PC-3 (cell line): Measurements from ENCODE around the gene CDK11A. TPM values are rescaled to one million over a fixed set of nuclear protein-coding genes. Genes with fewer than 3 reads are reported as not detected.

Source experiments
- ATAC-seq: fragments of 200-7000 bp; cut with Tn5 transposase; 2 replicates; pipeline ENCODE4 v1.9.1; 2020; ENCODE audit warnings: mild to moderate bottlenecking, moderate library complexity
- BruUV-seq: library from RNA; stranded (reverse); fragments of 400-500 nt; replicated peaks from 2 replicates; lab custom pipeline; 2021; lab: Mats Ljungman, UMichigan
- CTCF ChIA-PET: fragments of 300-600 bp; sonication (Branson Sonifier 250); formaldehyde crosslinking; loops from one replicate; lab custom pipeline; 2022; ENCODE audit warnings: antibody characterized with exemption; lab: Charles Lee
- POLR2A ChIA-PET: fragments of 300-600 bp; sonication (Branson Sonifier 250); formaldehyde crosslinking; loops from one replicate; lab custom pipeline; 2022; ENCODE audit warnings: antibody characterized with exemption; ENCODE audit not compliant: unreplicated experiment; lab: Charles Lee
- DNase-seq: peaks from one replicate; pipeline ENCODE4 v3.0.0-alpha.2; 2015
- H2AFZ ChIP-seq: fragments of 300-600 bp; sonication (generic); 2 replicates; pipeline ENCODE4 v1.6.0; 2016; ENCODE audit warnings: antibody characterized with exemption, low read length
- H3F3A ChIP-seq: fragments of 300-600 bp; sonication (generic); one replicate; pipeline ENCODE4 v1.6.0; 2017; ENCODE audit warnings: antibody characterized with exemption, low read length, control low read depth, mild to moderate bottlenecking; ENCODE audit not compliant: unreplicated experiment
- H3K27ac ChIP-seq: fragments of 300-600 bp; sonication (generic); 2 replicates; pipeline ENCODE4 v1.5.1; 2016; ENCODE audit warnings: mild to moderate bottlenecking, low read length
- H3K27me3 ChIP-seq: fragments of 300-600 bp; sonication (generic); 2 replicates; pipeline ENCODE4 v1.6.1; 2016; ENCODE audit warnings: low read length, mixed read lengths
- H3K36me3 ChIP-seq: fragments of 300-600 bp; sonication (generic); 2 replicates; pipeline ENCODE4 v1.6.1; 2016; ENCODE audit warnings: low read depth, mixed run types, low read length, mixed read lengths
- H3K4me1 ChIP-seq: fragments of 300-600 bp; sonication (generic); 2 replicates; pipeline ENCODE4 v1.5.1; 2016; ENCODE audit warnings: low read length; ENCODE audit not compliant: insufficient read depth
- H3K4me2 ChIP-seq: fragments of 300-600 bp; sonication (generic); 2 replicates; pipeline ENCODE4 v1.6.0; 2016; ENCODE audit warnings: low read length
- H3K4me3 ChIP-seq: fragments of 300-600 bp; sonication (generic); 2 replicates; pipeline ENCODE4 v1.5.1; 2016; ENCODE audit warnings: mild to moderate bottlenecking, low read length, mixed read lengths
- H3K79me2 ChIP-seq: fragments of 300-600 bp; sonication (generic); 2 replicates; pipeline ENCODE4 v1.6.1; 2017; ENCODE audit warnings: low read length, mixed read lengths
- H3K9ac ChIP-seq: fragments of 300-600 bp; sonication (generic); 2 replicates; pipeline ENCODE4 v1.6.0; 2016; ENCODE audit warnings: mild to moderate bottlenecking, low read length
- H3K9me2 ChIP-seq: fragments of 300-600 bp; sonication (generic); replicated peaks from 2 replicates; pipeline ENCODE4 v1.6.1; 2016; ENCODE audit warnings: mixed run types, low read length, mixed read lengths
- H3K9me3 ChIP-seq: fragments of 300-600 bp; sonication (generic); 2 replicates; pipeline ENCODE4 v1.6.1; 2016; ENCODE audit warnings: low read length, mixed read lengths
- H4K20me1 ChIP-seq: fragments of 300-600 bp; sonication (generic); 2 replicates; pipeline ENCODE4 v1.6.1; 2016; ENCODE audit warnings: low read length, mixed read lengths
- CTCF ChIP-seq: fragments of 300-600 bp; sonication (generic); conservative IDR thresholded peaks from 2 replicates; pipeline ENCODE4 v1.5.1; 2017; ENCODE audit warnings: antibody characterized with exemption, low read depth, mild to moderate bottlenecking, low read length
- EZH2 ChIP-seq: fragments of 300-600 bp; sonication (generic); IDR thresholded peaks from one replicate; pipeline ENCODE4 v1.6.1; 2017; ENCODE audit warnings: antibody characterized with exemption, mild to moderate bottlenecking, low read length; ENCODE audit not compliant: unreplicated experiment
- EZH2phosphoT487 ChIP-seq: fragments of 300-600 bp; sonication (generic); IDR thresholded peaks from 2 replicates; pipeline ENCODE4 v1.6.1; 2018; ENCODE audit warnings: mild to moderate bottlenecking, antibody characterized with exemption, low read length, borderline replicate concordance
- intact Hi-C: fragments of 100-400 bp; cut with micrococcal nuclease; formaldehyde crosslinking; loops from 2 replicates; pipeline ENCODE4 v1.9.0; 2023
- total RNA-seq: library from RNA; depleted of rRNA; stranded (reverse); fragments of >200 nt; gene quantifications from 2 replicates; pipeline ENCODE4 v1.2.3, GENCODE V29; 2014

Gene CDK11A
- total RNA-seq, 1 experiment from 2014 or later = 11.6 TPM

GRCh38 chr1:1760715-1761114 is 36.6 kb upstream of the CDK11A start:
- Histone ChIP-seq H3K27me3 (no peaks in the 10 kb centered on the region), H3K4me2 (no peak overlapping the region), H3K36me3 (peaks cover 63% of the 10 kb centered on the region), H4K20me1 (peaks cover 16% of the 10 kb centered on the region), H3K4me1 (peaks cover 45% of the 10 kb centered on the region), H3K9me3 (no peaks in the 10 kb centered on the region), H3K79me2 (peaks cover 72% of the 10 kb centered on the region), H3F3A (no peaks in the 10 kb centered on the region), H3K9ac (no peak overlapping the region), H3K9me2 (no peaks in the 10 kb centered on the region), H3K27ac (no peak overlapping the region), H2AFZ (no peak overlapping the region), H3K4me3 (no peak overlapping the region)
- peak; percentile 1 for DNase-seq
- no peak for ATAC-seq
- CTCF ChIA-PET = no interaction called here
- intact Hi-C loops = no loop called here
- TF ChIP-seq EZH2phosphoT487 = no peak
- TF ChIP-seq EZH2 = no peak
- POLR2A ChIA-PET = no interaction called here
- no TSS peak for BruUV-seq

- TF ChIP-seq EZH2phosphoT487 (no peak), EZH2 (no peak), CTCF (no peak)
- ATAC-seq (no peak), DNase-seq (no peak)
- Histone ChIP-seq H3K4me2 (no peak overlapping the region), H3K79me2 (peaks cover 68% of the 10 kb centered on the region), H3K36me3 (peaks cover 66% of the 10 kb centered on the region), H4K20me1 (peaks cover 16% of the 10 kb centered on the region), H3K4me3 (no peak overlapping the region), H2AFZ (no peak overlapping the region), H3K27ac (no peak overlapping the region), H3K27me3 (no peaks in the 10 kb centered on the region), H3K9me3 (no peaks in the 10 kb centered on the region), H3K9ac (no peak overlapping the region), H3K4me1 (peaks cover 45% of the 10 kb centered on the region), H3F3A (no peaks in the 10 kb centered on the region), H3K9me2 (no peaks in the 10 kb centered on the region)
- ChIA-PET CTCF (no interaction called here), POLR2A (no interaction called here)
- no TSS peak for BruUV-seq
- intact Hi-C loops = no loop called here
Measured at GRCh38 chr1:1760345-1760650, 36.1 kb upstream of the CDK11A start.

DNA sequence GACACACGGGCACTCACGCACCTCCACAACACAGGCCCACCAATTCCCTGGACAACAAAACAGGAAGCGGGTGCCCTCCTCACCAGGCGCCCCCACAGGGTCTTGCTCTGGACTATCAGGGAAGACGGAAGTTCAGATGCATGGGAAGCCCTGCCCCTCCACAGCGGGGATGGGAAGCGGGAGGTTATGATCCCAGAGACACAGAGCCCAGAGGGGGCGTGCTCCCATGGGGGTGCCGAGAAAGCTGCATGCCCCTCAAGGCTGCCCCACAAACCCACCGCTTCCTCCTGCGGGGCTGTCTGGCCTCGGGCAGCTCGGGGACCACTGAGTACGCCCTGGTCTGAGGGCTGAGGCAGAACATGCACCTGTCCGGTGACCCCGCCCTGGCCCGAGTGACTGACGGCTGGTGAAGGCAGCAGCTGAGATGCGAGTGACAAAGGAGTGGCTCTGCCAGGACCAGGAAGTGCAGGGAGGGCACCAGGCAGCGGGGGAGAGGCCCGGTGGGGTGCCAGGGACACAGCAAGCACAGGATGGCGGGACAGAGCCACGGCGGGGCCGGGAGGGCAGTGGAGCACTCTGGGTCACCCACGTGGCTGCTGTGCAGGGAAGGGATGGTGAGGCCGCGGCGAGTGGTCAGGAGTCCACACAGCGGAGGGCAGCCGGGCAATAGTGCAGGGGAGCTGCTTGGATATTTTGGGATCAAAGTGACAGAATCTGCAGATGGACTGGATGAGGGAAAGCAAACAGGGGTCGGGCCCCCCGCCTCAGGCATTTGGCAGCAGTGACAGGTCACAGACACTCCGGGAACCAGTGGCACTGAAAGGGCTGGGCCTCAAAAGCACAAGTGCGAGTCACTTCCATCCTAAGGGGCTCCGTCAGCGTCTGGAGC is 35.5 kb upstream of the CDK11A start:
- peak overlapping the region; percentile 17 for H3K9ac ChIP-seq

More for the DNA sequence above, 35.5 kb upstream of the CDK11A start:
- Histone ChIP-seq H3K4me2 (peak overlapping the region; percentile 56), H4K20me1 (peaks cover 16% of the 10 kb centered on the region), H3K27ac (peak overlapping the region; percentile 78), H3K4me1 (peaks cover 45% of the 10 kb centered on the region), H3K9me3 (no peaks in the 10 kb centered on the region), H3F3A (no peaks in the 10 kb centered on the region), H3K79me2 (peaks cover 63% of the 10 kb centered on the region), H3K9me2 (no peaks in the 10 kb centered on the region), H2AFZ (no peak overlapping the region), H3K4me3 (peak overlapping the region; percentile 17; the same call in 1 of the 2 replicates), H3K27me3 (no peaks in the 10 kb centered on the region), H3K36me3 (peaks cover 65% of the 10 kb centered on the region)
- DNase-seq (peak; percentile 6), ATAC-seq (no peak)
- no peak for TF ChIP-seq EZH2
- no peak for TF ChIP-seq EZH2phosphoT487
- TF ChIP-seq CTCF = no peak
- POLR2A ChIA-PET = no interaction called here
- no TSS peak for BruUV-seq
- intact Hi-C loops = loop anchor here (5.0 kb wide), 1 partner anchor 148 kb away; no protein-coding TSS in a partner anchor
- CTCF ChIA-PET = no interaction called here
